Psoas muscle (tissue), 8 donors: ENCODE measurements around the gene RBM17. TPM values are rescaled to one million over a fixed set of nuclear protein-coding genes. Genes with fewer than 3 reads are reported as not detected.
"Not testable (repeated sequence)": the region's sequence is repeated elsewhere in the genome, so short reads cannot be mapped to it uniquely, and the experiment has no call there.

Experiments
- ATAC-seq, 4 donors: fragments of 200-7000 bp; cut with Tn5 transposase; one replicate each; pipeline ENCODE4 v1.9.1; 2020; ENCODE audit warnings: moderate library complexity in 3 of 4, mild to moderate bottlenecking in 2 of 4
- DNase-seq, 2 donors: peaks; one replicate each; pipeline ENCODE4 v3.0.0-alpha.2; 2020
- H3K27ac ChIP-seq: fragments of 200-600 bp; one replicate; pipeline ENCODE4 v1.8.0; 2022
- H3K27me3 ChIP-seq, 3 donors: fragments of 200-600 bp in 1 of 3; one replicate each; pipeline versions ENCODE4 v1.6.1 to v1.8.0; 2013 to 2022; ENCODE audit warnings: low read length in 2 of 3, mild to moderate bottlenecking in 2 of 3, moderate library complexity in 1 of 3; ENCODE audit not compliant: insufficient read depth in 3 of 3
- H3K36me3 ChIP-seq, 2 donors: fragments of 200-600 bp in 1 of 2; one replicate each; pipeline versions ENCODE4 v1.6.1 to v1.8.0; 2013 to 2022; ENCODE audit warnings: low read depth in 1 of 2, mild to moderate bottlenecking in 1 of 2, moderate library complexity in 1 of 2; ENCODE audit not compliant: insufficient read depth in 1 of 2
- H3K4me1 ChIP-seq: fragments of 200-600 bp; one replicate; pipeline ENCODE4 v1.8.0; 2022
- H3K4me3 ChIP-seq: fragments of 200-600 bp; one replicate; pipeline ENCODE4 v1.8.0; 2022; ENCODE audit warnings: mild to moderate bottlenecking
- H3K9me3 ChIP-seq: fragments of 200-600 bp; one replicate; pipeline ENCODE4 v1.8.0; 2022
- CTCF ChIP-seq: fragments of 200-600 bp; IDR thresholded peaks from one replicate; pipeline ENCODE4 v1.8.0; 2022; ENCODE audit warnings: antibody characterized with exemption
- WGBS, 3 donors: extraction: QIAGEN DNeasy Blood & Tissue Kit; methylation state at CpG; one replicate each; pipeline versions ENCODE4 v1.1.6 to v1.1.7; 2013; 5-methylcytosine and 5-hydroxymethylcytosine counted together
- intact Hi-C, 2 donors: fragments of 100-400 bp; cut with DNase I; formaldehyde crosslinking; loops; one replicate each; pipeline versions ENCODE4 v1.11.0 to v1.14.2; 2022
- long read RNA-seq, 2 donors: library from polyadenylated mRNA; unstranded; transcript quantifications; one replicate each; pipeline ENCODE4 v2.0.0, GENCODE V29; 2021
- polyA plus RNA-seq, 3 donors: library from polyadenylated mRNA; stranded (reverse); fragments of 200-250 nt; gene quantifications; one replicate each; pipeline ENCODE4 v1.2.3, GENCODE V29; 2013
- total RNA-seq, 4 donors: library from RNA; stranded (reverse); fragmentation: NEBNext Ultra II Directional in 2 of 4; extraction: Animal tissue kit (Norgen Biotek cat#: 25700) in 2 of 4; gene quantifications; one replicate each; pipeline versions ENCODE4 v1.2.1 to v1.2.4, GENCODE V29; 2021 to 2023
- donor health status: healthy with polysubstance abuse.
- donor health status: DM: no; HTN: no; CAD: no; lungs with moderate emphysema.
- donor health status: Bipolar disorder and iron deficiency.
- donor health status: healthy.
- donor health status: DM: yes; HTN: yes; CAD: no.
- donor health status: DM: no; HTN: no; CAD: no.
- donor health status: DM: no; HTN: no; CAD: no.
- donor health status: DM: yes; HTN: yes; CAD: no.

Gene RBM17
- total RNA-seq, result 100 to 1,000 TPM in 1 of 4 donors, 10 to 100 TPM in 3; 74.4 to 104 (median 86.5) TPM
- 100 to 1,000 TPM in 2 of 3 donors, 10 to 100 TPM in 1; 76.0 to 157 (median 110) TPM for polyA plus RNA-seq
- long read RNA-seq, donor 1, transcript RBM17-201 (12 exons, 2,755 nt), result major isoform, 64 of 83 reads
- long read RNA-seq, donor 1, partial matches to known transcripts, result 15 of 83 reads
- long read RNA-seq, donor 1, other reads (novel, unspliced or antisense), result 4 of 83 reads
- long read RNA-seq, donor 2, transcript RBM17-201 (12 exons, 2,755 nt), result major isoform, 152 of 221 reads
- long read RNA-seq, donor 2, partial matches to known transcripts, result 56 of 221 reads
- long read RNA-seq, donor 2, other reads (novel, unspliced or antisense), result 12 of 221 reads

DNA sequence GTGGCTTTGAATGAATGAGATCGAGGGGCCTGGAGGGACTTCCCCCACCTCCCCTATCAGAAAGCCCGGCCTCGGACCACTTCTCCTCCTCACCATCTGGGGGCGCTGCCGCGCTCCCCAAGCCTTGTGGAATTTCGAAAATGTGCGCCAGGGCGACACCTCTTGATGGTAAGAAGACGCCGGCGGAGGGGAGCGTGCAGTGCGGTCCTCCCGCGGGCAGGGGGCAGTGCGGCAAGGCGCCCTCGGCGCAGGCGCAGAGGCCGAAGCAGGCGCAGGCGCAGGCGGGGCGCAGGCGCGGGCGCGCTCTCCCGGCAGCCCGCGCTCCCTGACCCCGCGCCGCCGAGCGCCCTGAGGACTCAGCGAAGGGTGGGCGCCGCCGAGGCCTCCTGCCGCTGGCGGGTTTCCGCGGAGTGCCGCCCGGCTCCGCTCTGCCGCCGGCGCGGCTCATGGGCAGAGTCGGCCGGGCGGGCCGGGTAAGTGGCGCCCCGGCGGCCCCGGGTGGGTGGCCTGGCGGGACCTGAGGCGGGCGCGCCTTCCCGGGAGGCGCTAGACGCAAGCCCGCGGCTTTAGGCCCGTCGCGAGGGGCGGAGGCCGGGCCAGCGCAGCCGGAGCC is at the start of gene RBM17:
Gene RBM17, plus strand, starts transcription at position 314 of the 613 bp plus-strand sequence. CDS start 8,032 bp downstream, outside the sequence.
- Histone ChIP-seq H3K4me1 (peaks cover 48% of the 10 kb centered on the region), H3K27me3 (no peaks in the 10 kb centered on the region), H3K27ac (peak within 1 kb of the TSS; percentile 91), H3K36me3 (no peaks in the 10 kb centered on the region), H3K9me3 (no peaks in the 10 kb centered on the region), H3K4me3 (peak within 1 kb of the TSS; percentile 93)
- DNase-seq (peak; percentile 95 to 98), ATAC-seq (peak; percentile 94 to 98 (median 96))
- intact Hi-C loops, result loop anchor here (5.0 kb wide), 1 partner anchor 313 kb away; no protein-coding TSS in a partner anchor
- peak; percentile 100 for TF ChIP-seq CTCF
- 0 to 1% (median 0%) methylated on average over 21 to 77 of the region's 77 CpGs for WGBS, 3 donors

DNA sequence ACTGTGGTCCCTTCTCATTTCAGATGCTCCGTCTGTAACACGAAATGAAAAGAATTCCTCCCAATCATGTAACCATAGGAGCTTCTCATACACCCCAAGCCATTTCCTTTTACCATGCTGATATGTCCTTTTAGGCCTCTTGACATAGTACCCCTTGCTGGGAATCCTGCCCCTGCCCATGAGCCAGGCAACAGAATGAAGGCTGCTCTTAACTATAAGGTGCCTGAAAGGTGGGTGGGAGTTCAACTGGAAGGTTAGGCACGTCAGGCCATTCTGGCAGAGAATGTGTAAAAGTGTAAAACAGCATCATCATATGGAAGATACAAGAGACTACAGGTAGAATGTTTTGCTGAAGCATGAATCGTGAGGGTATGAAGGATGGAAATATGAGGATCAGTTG is 49.1 kb upstream of the RBM17 start:
- no peak for DNase-seq
- Histone ChIP-seq H3K27ac (no peak overlapping the region), H3K4me3 (no peak overlapping the region), H3K9me3 (peaks cover 5% of the 10 kb centered on the region), H3K36me3 (no peaks in the 10 kb centered on the region), H3K4me1 (no peaks in the 10 kb centered on the region), H3K27me3 (no peaks in the 10 kb centered on the region)
- ATAC-seq, result no peak
- no peak for TF ChIP-seq CTCF
- WGBS, 3 donors, result 86 to 92% (median 89%) methylated on average over 4 of the region's 4 CpGs
- intact Hi-C loops, result no loop called here

DNA sequence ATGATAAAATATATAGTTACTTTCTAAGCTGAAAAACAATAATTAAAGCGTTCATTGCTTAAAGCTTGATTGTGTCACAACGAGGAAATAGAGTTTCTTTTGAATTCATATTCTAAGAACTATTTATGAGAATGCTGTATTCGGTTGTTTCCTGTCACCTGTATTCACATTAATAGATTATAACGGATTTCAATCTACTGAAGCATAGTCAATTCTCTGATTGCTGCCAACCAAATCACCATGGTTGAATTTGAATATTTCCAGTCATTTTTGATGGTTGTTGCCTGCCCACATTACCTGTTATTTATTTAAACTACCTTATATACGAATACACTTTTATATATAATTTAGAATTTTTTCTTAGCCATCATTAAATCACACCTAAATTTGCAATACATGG is 48.6 kb upstream of the RBM17 start:
- ATAC-seq, result no peak
- 89 to 93% (median 91%) methylated on average over 5 of the region's 5 CpGs for WGBS, 3 donors

DNA sequence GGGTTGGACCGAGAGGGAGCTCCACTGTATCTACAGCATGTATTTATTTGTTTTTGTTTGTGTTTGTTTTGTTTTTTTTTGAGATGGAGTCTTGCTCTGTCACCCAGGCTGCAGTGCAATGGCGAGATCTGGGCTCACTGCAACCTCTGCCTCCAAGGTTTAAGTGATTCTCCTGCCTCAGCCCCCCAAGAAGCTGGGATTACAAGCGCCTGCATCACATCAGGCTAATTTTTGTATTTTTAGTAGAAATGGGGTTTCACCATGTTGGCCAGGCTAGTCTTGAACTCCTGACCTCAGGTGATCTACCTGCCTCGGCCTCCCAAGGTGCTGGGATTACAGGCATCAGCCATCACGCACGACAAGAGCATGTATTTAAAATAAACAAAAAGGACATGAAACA is 45.5 kb upstream of the RBM17 start:
- H3K36me3 ChIP-seq, H3K9me3 ChIP-seq, H3K4me3 ChIP-seq, intact Hi-C loops, H3K27ac ChIP-seq, DNase-seq, ATAC-seq, H3K4me1 ChIP-seq, H3K27me3 ChIP-seq: not testable (repeated sequence)
- WGBS, 3 donors, result 87 to 91% (median 90%) methylated on average over 6 of the region's 6 CpGs

More for the DNA sequence above, 48.6 kb upstream of the RBM17 start:
- DNase-seq, result no peak
- no peak overlapping the region for H3K4me3 ChIP-seq
- no peaks in the 10 kb centered on the region for H3K27me3 ChIP-seq
- TF ChIP-seq CTCF, result no peak
- no peaks in the 10 kb centered on the region for H3K36me3 ChIP-seq
- no peak overlapping the region for H3K27ac ChIP-seq
- peaks cover 5% of the 10 kb centered on the region for H3K9me3 ChIP-seq
- intact Hi-C loops, result no loop called here
- no peaks in the 10 kb centered on the region for H3K4me1 ChIP-seq

GRCh38 chr10:6044060-6044459 is 44.8 kb upstream of the RBM17 start:
- no peak overlapping the region for H3K4me3 ChIP-seq
- H3K9me3 ChIP-seq, result peaks cover 3% of the 10 kb centered on the region
- no peaks in the 10 kb centered on the region for H3K36me3 ChIP-seq
- DNase-seq (no peak), ATAC-seq (no peak)
- H3K27ac ChIP-seq, result no peak overlapping the region
- 76 to 82% (median 80%) methylated on average over 7 of the region's 7 CpGs for WGBS, 3 donors
- no peaks in the 10 kb centered on the region for H3K27me3 ChIP-seq
- no peak for TF ChIP-seq CTCF
- intact Hi-C loops, result no loop called here
- H3K4me1 ChIP-seq, result no peaks in the 10 kb centered on the region
